Measurements from ENCODE around the gene SGCD.

The SGCD gene

DNA sequence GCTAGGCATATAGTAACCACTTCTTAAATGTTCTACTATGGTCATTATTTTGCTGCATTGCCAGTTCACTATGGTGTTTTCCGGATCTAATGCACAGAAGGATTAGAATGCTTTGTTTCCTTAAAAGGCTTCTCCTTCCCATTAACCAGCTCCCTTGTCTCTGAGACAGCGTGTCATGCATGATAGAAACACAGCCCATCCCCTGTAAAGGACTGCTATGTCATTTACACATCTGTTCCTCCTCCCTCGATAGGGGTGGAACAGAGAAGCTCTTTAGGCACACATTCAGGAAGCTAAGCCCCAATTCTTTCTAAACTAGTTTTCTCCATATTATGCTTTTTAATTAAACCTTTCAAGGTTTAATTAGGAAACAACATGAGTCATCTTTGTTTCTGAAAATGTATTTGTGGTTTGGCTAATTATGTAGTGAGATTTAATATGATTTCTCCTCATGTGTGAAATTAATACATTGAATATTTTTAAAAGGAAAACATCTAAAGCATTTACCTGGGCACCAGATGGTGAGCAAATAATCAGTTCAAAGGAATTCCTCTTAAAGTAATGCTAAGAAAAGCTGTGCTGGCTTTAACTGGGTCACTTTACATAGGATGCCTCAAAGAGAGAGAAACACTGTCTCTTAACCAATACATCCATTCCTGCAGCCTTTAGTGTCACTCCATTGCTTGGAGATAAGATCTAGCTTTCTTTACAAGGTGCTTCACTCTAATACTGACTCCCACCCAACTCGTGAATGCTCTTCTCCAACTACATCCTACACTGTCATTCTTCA lies 389.8 kb downstream of the SGCD start:
- no peak overlapping the region for H3K4me3 ChIP-seq (ENCODE audit: low read depth, low read length)
- no peaks in the 10 kb centered on the region for H3K36me3 ChIP-seq (ENCODE audit: control insufficient read depth, insufficient read depth, low read length)
- H2AFZ ChIP-seq, result no peak overlapping the region
- H3K27me3 ChIP-seq (ENCODE audit: control insufficient read depth, insufficient read depth, low read length), result no peaks in the 10 kb centered on the region
- no peak overlapping the region for H3K4me2 ChIP-seq (ENCODE audit: low read length)
- peaks cover 4% of the 10 kb centered on the region for H3K79me2 ChIP-seq
- no peaks in the 10 kb centered on the region for H3K9me3 ChIP-seq (ENCODE audit: control insufficient read depth, low read length)
- no peak overlapping the region for H3K9ac ChIP-seq
- peaks cover 9% of the 10 kb centered on the region for H3K4me1 ChIP-seq
- no peak overlapping the region for H3K27ac ChIP-seq
- TF ChIP-seq, protein P1, sequence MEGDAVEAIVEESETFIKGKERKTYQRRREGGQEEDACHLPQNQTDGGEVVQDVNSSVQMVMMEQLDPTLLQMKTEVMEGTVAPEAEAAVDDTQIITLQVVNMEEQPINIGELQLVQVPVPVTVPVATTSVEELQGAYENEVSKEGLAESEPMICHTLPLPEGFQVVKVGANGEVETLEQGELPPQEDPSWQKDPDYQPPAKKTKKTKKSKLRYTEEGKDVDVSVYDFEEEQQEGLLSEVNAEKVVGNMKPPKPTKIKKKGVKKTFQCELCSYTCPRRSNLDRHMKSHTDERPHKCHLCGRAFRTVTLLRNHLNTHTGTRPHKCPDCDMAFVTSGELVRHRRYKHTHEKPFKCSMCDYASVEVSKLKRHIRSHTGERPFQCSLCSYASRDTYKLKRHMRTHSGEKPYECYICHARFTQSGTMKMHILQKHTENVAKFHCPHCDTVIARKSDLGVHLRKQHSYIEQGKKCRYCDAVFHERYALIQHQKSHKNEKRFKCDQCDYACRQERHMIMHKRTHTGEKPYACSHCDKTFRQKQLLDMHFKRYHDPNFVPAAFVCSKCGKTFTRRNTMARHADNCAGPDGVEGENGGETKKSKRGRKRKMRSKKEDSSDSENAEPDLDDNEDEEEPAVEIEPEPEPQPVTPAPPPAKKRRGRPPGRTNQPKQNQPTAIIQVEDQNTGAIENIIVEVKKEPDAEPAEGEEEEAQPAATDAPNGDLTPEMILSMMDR (IDR thresholded peaks at IDR 0.05), result no peak

GRCh38 chr5:156718985-156719384 lies 392.0 kb downstream of the SGCD start:
- Histone ChIP-seq H3K4me2 (ENCODE audit: low read length) (no peak overlapping the region), H2AFZ (no peak overlapping the region), H3K4me1 (peaks cover 9% of the 10 kb centered on the region), H3K36me3 (ENCODE audit: control insufficient read depth, insufficient read depth, low read length) (no peaks in the 10 kb centered on the region), H3K27ac (no peak overlapping the region), H3K79me2 (peaks cover 4% of the 10 kb centered on the region), H3K9ac (no peak overlapping the region), H3K27me3 (ENCODE audit: control insufficient read depth, insufficient read depth, low read length) (no peaks in the 10 kb centered on the region), H3K4me3 (ENCODE audit: low read depth, low read length) (no peak overlapping the region), H3K9me3 (ENCODE audit: control insufficient read depth, low read length) (no peaks in the 10 kb centered on the region)
- TF ChIP-seq, protein P1 (IDR thresholded peaks at IDR 0.05), result no peak

DNA sequence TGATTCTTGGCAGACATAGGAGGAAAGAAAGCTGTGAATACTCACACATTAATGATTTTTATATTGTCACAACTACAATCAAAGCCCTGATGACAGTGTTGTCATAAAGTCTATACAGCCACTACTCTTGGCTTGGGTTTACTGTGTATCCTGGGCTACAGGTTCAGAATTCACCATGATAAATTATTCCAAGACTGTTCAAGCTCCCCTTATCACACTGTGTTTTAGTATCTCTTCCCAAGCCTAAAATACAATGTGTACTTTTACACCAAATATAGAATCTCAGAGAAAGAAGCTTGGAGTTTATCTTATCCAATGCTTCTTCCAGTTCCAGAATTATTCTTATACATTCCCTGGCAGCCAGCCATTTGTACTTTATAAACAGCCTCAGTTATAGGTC lies 395.4 kb downstream of the SGCD start:
- Histone ChIP-seq H3K9ac (no peak overlapping the region), H3K4me2 (ENCODE audit: low read length) (no peak overlapping the region), H3K4me3 (ENCODE audit: low read depth, low read length) (no peak overlapping the region), H3K9me3 (ENCODE audit: control insufficient read depth, low read length) (no peaks in the 10 kb centered on the region), H3K79me2 (peaks cover 4% of the 10 kb centered on the region), H3K27me3 (ENCODE audit: control insufficient read depth, insufficient read depth, low read length) (no peaks in the 10 kb centered on the region), H3K4me1 (no peaks in the 10 kb centered on the region), H3K27ac (no peak overlapping the region), H2AFZ (no peak overlapping the region), H3K36me3 (ENCODE audit: control insufficient read depth, insufficient read depth, low read length) (no peaks in the 10 kb centered on the region)
- TF ChIP-seq, protein P1 (IDR thresholded peaks at IDR 0.05), result no peak

DNA sequence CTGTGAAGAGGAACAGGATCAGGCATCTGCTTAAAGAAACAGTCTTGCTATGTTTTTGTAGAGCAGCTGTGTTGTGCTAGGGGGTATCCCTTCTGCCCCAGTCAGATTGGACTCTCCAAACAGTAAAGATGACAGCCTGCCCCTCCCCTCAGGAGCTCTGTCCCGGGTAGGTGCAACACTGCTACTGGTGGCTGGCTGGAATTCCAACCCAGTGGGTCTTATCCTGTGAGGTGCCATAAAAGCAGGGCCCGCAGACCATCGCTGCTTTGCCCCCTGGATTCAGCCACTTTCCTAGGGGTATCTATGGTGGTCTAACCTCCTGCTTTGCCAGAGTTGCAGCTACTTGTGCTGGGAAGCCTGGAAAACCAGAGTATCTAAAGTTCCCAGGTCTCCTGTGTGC lies 408.5 kb downstream of the SGCD start:
- Histone ChIP-seq H3K4me3 (ENCODE audit: low read depth, low read length) (no peak overlapping the region), H3K4me2 (ENCODE audit: low read length) (no peak overlapping the region), H3K79me2 (no peaks in the 10 kb centered on the region), H3K9me3 (ENCODE audit: control insufficient read depth, low read length) (no peaks in the 10 kb centered on the region), H3K27ac (no peak overlapping the region), H3K4me1 (peaks cover 3% of the 10 kb centered on the region), H3K27me3 (ENCODE audit: control insufficient read depth, insufficient read depth, low read length) (no peaks in the 10 kb centered on the region), H3K36me3 (ENCODE audit: control insufficient read depth, insufficient read depth, low read length) (no peaks in the 10 kb centered on the region), H3K9ac (no peak overlapping the region), H2AFZ (no peak overlapping the region)
- TF ChIP-seq, protein P1 (IDR thresholded peaks at IDR 0.05), result no peak

GRCh38 chr5:156741516-156741915 lies 414.6 kb downstream of the SGCD start:
- Histone ChIP-seq H3K4me1 (no peaks in the 10 kb centered on the region), H3K4me2 (ENCODE audit: low read length) (no peak overlapping the region), H3K27me3 (ENCODE audit: control insufficient read depth, insufficient read depth, low read length) (no peaks in the 10 kb centered on the region), H3K9ac (no peak overlapping the region), H3K36me3 (ENCODE audit: control insufficient read depth, insufficient read depth, low read length) (no peaks in the 10 kb centered on the region), H3K27ac (no peak overlapping the region), H3K9me3 (ENCODE audit: control insufficient read depth, low read length) (no peaks in the 10 kb centered on the region), H3K4me3 (ENCODE audit: low read depth, low read length) (no peak overlapping the region), H3K79me2 (no peaks in the 10 kb centered on the region), H2AFZ (no peak overlapping the region)
- TF ChIP-seq, protein P1 (IDR thresholded peaks at IDR 0.05), result no peak
